Stimulated activated naive CD4-positive, alpha-beta T cell (primary cell): ENCODE results near the gene DNAAF3.

Experiments
- DNase-seq, 6 experiments: peaks; one replicate each; lab custom pipeline; 2025; lab: John Stamatoyannopoulos, UW

Gene DNAAF3

GRCh38 chr19:55166530-55167268 lies at the start of gene DNAAF3:
DNAAF3 (minus strand) TSS chr19:55166613; CDS start chr19:55166413, 200 bp downstream.
- peak; percentile 35 to 76 (median 56) for DNase-seq

- DNase-seq, result no peak
These were observed 47.1 kb upstream of the DNAAF3 start for GRCh38 chr19:55213547-55213946.

GRCh38 chr19:55212447-55212846 lies 46.0 kb upstream of the DNAAF3 start:
- DNase-seq, result peak in 2 of 6 experiments; percentile 6 to 23

- no peak for DNase-seq
These were observed 43.5 kb upstream of the DNAAF3 start for GRCh38 chr19:55209693-55210472.

GRCh38 chr19:55208880-55209692 lies 42.7 kb upstream of the DNAAF3 start, which contains the start of gene PTPRH:
PTPRH (minus strand) TSS chr19:55209501; CDS start chr19:55209433, 68 bp downstream.
- peak in 4 of 6 experiments; percentile 31 to 98 (median 96) for DNase-seq

- no peak for DNase-seq
These were observed 40.5 kb upstream of the DNAAF3 start for GRCh38 chr19:55206664-55207500.

GRCh38 chr19:55202199-55202598 lies 35.8 kb upstream of the DNAAF3 start:
- peak in 1 of 6 experiments; percentile 6 for DNase-seq

GRCh38 chr19:55199620-55200204 lies 33.3 kb upstream of the DNAAF3 start:
- DNase-seq, result no peak

GRCh38 chr19:55198651-55199050 lies 32.2 kb upstream of the DNAAF3 start:
- DNase-seq, result no peak

- DNase-seq, result no peak
These were observed 31.1 kb upstream of the DNAAF3 start for GRCh38 chr19:55197528-55197927.

GRCh38 chr19:55196803-55197202 lies 30.4 kb upstream of the DNAAF3 start:
- DNase-seq, result no peak

- no peak for DNase-seq
These were observed 27.1 kb upstream of the DNAAF3 start for GRCh38 chr19:55193481-55193880.

- no peak for DNase-seq
These were observed 23.0 kb upstream of the DNAAF3 start for GRCh38 chr19:55189403-55189835.

GRCh38 chr19:55188625-55189024 lies 22.2 kb upstream of the DNAAF3 start:
- no peak for DNase-seq

- DNase-seq, result no peak
These were observed 19.7 kb upstream of the DNAAF3 start for GRCh38 chr19:55186080-55186479.

GRCh38 chr19:55181740-55182139 lies 15.3 kb upstream of the DNAAF3 start:
- no peak for DNase-seq

- DNase-seq, result peak; percentile 23 to 73 (median 52)
These were observed 13.4 kb upstream of the DNAAF3 start, which contains the start of gene SYT5 for GRCh38 chr19:55179606-55180484. SYT5 (minus strand) TSS chr19:55180289; CDS start chr19:55179041, 1,248 bp downstream.

- DNase-seq, result peak; percentile 88 to 96 (median 91)
These were observed 12.6 kb upstream of the DNAAF3 start for GRCh38 chr19:55178781-55179599.

- no peak for DNase-seq
These were observed 9.7 kb upstream of the DNAAF3 start for GRCh38 chr19:55176076-55176475.
